GM04504 (cell line): Measurements from ENCODE around the gene ZFR.
"Not testable (repeated sequence)": the region's sequence is repeated elsewhere in the genome, so short reads cannot be mapped to it uniquely, and the experiment has no call there.

Experiments used
- DNase-seq: peaks from one replicate; pipeline ENCODE4 v3.0.0-alpha.2; 2012; ENCODE audit warnings: low read depth

Gene ZFR

GRCh38 chr5:32450952-32451351, 6.4 kb upstream of the ZFR start:
- DNase-seq = no peak

- DNase-seq = no peak
Measured at GRCh38 chr5:32449262-32449661, 4.7 kb upstream of the ZFR start.

- no peak for DNase-seq
Measured at GRCh38 chr5:32446630-32447029, 2.1 kb upstream of the ZFR start.

- DNase-seq = no peak
Measured at GRCh38 chr5:32445831-32446614, 1.5 kb upstream of the ZFR start.

GRCh38 chr5:32445287-32445758, 783 bp upstream of the ZFR start:
- no peak for DNase-seq

GRCh38 chr5:32443541-32444430, 754 bp downstream of the ZFR start:
- peak; percentile 16 for DNase-seq

- peak; percentile 10 for DNase-seq
Measured at GRCh38 chr5:32443145-32443540, 1.4 kb downstream of the ZFR start.

GRCh38 chr5:32439086-32439642, 5.4 kb downstream of the ZFR start:
- DNase-seq = no peak

- DNase-seq = no peak
Measured at GRCh38 chr5:32436553-32437242, 7.8 kb downstream of the ZFR start.

GRCh38 chr5:32435383-32435782, 9.2 kb downstream of the ZFR start:
- DNase-seq = no peak

GRCh38 chr5:32434221-32434620, 10.3 kb downstream of the ZFR start:
- no peak for DNase-seq

- DNase-seq = no peak
Measured at GRCh38 chr5:32432633-32433032, 11.9 kb downstream of the ZFR start.

- not testable (repeated sequence) for DNase-seq
Measured at GRCh38 chr5:32430825-32431224, 13.7 kb downstream of the ZFR start.

GRCh38 chr5:32428426-32428825, 16.1 kb downstream of the ZFR start:
- DNase-seq = peak; percentile 16

GRCh38 chr5:32426440-32427151, 17.9 kb downstream of the ZFR start:
- DNase-seq = no peak

GRCh38 chr5:32422697-32423096, 21.8 kb downstream of the ZFR start:
- no peak for DNase-seq

GRCh38 chr5:32421075-32421474, 23.5 kb downstream of the ZFR start:
- no peak for DNase-seq

- peak; percentile 11 for DNase-seq
Measured at GRCh38 chr5:32420506-32420905, 24.0 kb downstream of the ZFR start.

- DNase-seq = no peak
Measured at GRCh38 chr5:32419791-32420190, 24.7 kb downstream of the ZFR start.

- DNase-seq = no peak
Measured at GRCh38 chr5:32413466-32414263, 30.9 kb downstream of the ZFR start.

GRCh38 chr5:32410630-32411029, 33.9 kb downstream of the ZFR start:
- DNase-seq = no peak
